ENCODE data around the gene FBF1.

DNA sequence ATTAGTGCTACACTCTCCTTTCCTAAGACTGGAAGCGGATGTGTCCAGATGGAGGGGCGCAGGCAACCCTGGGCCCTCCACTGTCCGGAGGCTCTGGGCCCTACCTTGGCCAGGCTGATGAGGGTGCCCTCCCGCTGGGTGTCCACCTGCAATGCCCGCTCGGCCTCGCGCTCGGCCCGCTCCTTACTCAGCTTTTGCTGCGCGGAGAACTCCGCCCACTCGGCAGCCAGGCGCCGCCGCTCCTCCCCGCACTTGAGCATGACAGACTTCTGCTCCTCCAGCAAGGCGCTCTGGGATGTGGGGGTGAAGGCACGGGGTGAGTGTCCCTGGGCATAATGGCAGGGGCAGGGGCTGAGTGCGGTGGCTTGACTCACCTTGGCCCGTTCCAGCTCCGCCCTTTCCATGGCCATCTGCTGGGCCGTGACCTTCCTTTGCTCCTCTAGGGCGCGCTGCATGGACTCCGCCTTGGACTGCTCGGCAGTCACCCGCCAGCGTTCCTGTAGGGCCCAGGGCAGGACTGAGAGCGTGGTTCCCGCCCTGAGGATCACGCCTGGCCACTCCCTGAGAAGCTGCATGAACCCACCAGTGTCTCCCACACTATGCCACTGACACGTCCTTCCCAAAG, 26.1 kb downstream of the FBF1 start:
- TF ChIP-seq, protein P1, sequence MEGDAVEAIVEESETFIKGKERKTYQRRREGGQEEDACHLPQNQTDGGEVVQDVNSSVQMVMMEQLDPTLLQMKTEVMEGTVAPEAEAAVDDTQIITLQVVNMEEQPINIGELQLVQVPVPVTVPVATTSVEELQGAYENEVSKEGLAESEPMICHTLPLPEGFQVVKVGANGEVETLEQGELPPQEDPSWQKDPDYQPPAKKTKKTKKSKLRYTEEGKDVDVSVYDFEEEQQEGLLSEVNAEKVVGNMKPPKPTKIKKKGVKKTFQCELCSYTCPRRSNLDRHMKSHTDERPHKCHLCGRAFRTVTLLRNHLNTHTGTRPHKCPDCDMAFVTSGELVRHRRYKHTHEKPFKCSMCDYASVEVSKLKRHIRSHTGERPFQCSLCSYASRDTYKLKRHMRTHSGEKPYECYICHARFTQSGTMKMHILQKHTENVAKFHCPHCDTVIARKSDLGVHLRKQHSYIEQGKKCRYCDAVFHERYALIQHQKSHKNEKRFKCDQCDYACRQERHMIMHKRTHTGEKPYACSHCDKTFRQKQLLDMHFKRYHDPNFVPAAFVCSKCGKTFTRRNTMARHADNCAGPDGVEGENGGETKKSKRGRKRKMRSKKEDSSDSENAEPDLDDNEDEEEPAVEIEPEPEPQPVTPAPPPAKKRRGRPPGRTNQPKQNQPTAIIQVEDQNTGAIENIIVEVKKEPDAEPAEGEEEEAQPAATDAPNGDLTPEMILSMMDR (IDR thresholded peaks at IDR 0.05) = no peak
- TF ChIP-seq POLR2A (IDR thresholded peaks at IDR 0.05) (no peak), EP300 (IDR thresholded peaks at IDR 0.05) (no peak)
